Right atrium auricular region (tissue), 2 donors: ENCODE measurements around the gene VPS26B. TPM values are rescaled to one million over a fixed set of nuclear protein-coding genes. Genes with fewer than 3 reads are reported as not detected.
"Not testable (repeated sequence)": the region's sequence is repeated elsewhere in the genome, so short reads cannot be mapped to it uniquely, and the experiment has no call there.

Experiments
- DNase-seq: peaks from one replicate; pipeline ENCODE4 v3.0.0-alpha.2; 2019; ENCODE audit warnings: low spot score
- H3K27ac ChIP-seq, 2 donors: fragments of 200-600 bp; sonication (generic); 1 replicate in 1 of 2; 2 replicates in 1 of 2; pipeline ENCODE4 v1.5.1; 2016 to 2019
- H3K27me3 ChIP-seq, 2 donors: fragments of 200-600 bp; sonication (generic); one replicate each; pipeline versions ENCODE4 v1.5.1 to v1.6.0; 2017 to 2019
- H3K36me3 ChIP-seq: fragments of 200-600 bp; sonication (generic); one replicate; pipeline ENCODE4 v1.5.1; 2016
- H3K4me1 ChIP-seq, 2 donors: fragments of 200-600 bp; sonication (generic); one replicate each; pipeline versions ENCODE4 v1.5.1 to v1.6.0; 2017 to 2019
- H3K4me3 ChIP-seq, 2 donors: fragments of 200-600 bp; sonication (generic); 1 replicate in 1 of 2; 2 replicates in 1 of 2; pipeline ENCODE4 v1.5.1; 2017 to 2019; ENCODE audit warnings: mild to moderate bottlenecking in 1 of 2, moderate library complexity in 1 of 2
- H3K9me3 ChIP-seq, 2 donors: fragments of 200-600 bp; sonication (generic); one replicate each; pipeline ENCODE4 v1.5.1; 2019
- total RNA-seq, 2 donors: library from RNA; depleted of rRNA; stranded (reverse); fragments of >200 nt; gene quantifications; one replicate each; pipeline ENCODE4 v1.1.0, GENCODE V29; 2016
- TF ChIP-seq, protein P1 (sequence below), 2 donors: fragments of 200-600 bp; sonication (generic); IDR thresholded peaks; one replicate each; pipeline ENCODE4 v1.5.1; 2019; ENCODE audit warnings: antibody characterized with exemption in 2 of 2

VPS26B gene
- total RNA-seq, result 10 to 100 TPM; 24.9 to 25.1 TPM

DNA sequence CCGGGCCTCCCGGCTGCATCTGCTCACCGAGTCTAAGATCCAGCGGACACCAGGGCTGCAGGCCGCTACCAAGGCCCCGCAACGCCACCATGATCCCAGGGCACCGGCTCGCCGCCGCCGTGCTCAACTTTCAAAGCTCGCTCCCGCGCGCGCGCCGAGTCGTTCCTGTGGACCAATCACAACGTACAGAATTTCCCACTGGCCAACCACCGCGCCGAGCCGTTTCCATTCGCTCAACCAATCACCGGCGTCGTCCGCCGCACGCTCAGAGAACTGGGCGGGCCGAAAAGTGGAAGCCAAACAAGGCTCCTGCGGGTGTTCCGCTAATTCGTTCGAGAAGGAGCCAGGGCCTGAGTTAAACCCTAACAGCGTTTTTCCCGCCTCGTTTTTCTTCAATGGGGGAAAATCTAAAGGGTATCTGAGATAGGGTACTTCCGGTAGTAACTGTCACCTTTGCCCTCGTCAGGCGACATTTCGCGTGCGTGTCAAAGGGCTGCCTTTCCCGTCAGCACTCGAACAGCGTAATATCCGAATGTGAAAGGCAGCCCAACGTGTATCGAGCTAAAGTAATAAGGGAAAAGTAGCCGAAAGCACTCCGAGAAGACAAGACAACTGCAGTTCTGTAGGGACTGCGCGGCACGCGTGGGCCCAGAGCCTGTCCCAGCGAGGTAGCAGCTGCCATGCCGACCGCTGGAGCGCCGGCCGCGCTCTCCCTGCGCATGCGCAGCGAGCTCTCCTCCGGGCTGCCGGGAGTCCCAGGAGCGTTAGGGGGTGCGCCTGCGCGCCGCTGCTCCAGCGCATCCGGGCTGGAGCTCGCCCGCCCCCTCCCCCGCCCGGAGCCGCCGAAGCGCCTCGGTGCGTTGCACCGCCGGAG, at the start of gene VPS26B, which contains the start of gene NCAPD3:
TSS of gene VPS26B (plus strand) at position 836 of the 874 bp plus-strand sequence. CDS start 452 bp downstream, outside the sequence.
TSS of gene NCAPD3 (minus strand) at position 132 of the 874 bp plus-strand sequence. CDS start at position 91, 41 bp downstream.
- H3K9me3 ChIP-seq, result no peaks in the 10 kb centered on the region

DNA sequence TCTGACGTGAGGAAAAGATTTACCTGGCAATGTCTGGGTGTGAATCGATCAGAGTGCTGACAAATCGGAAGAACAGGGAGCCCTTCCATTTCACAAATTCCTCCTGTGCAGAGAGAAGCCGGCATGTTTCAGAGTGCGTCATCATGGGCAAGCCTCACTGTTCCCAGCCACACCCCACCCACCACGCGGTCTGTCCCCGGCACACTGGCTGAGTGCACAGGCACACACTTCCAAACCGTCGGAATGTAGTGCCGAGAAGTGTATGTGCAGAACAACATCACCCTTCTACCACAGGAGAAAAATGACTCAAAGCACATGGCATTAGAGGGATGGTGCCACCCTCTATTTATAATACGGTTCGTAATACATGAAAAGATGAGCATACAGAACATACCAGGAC, 48.2 kb upstream of the VPS26B start:
- Histone ChIP-seq H3K9me3 (no peaks in the 10 kb centered on the region), H3K4me1 (no peaks in the 10 kb centered on the region), H3K36me3 (peaks cover 24% of the 10 kb centered on the region), H3K27ac (no peak overlapping the region), H3K27me3 (no peaks in the 10 kb centered on the region), H3K4me3 (no peak overlapping the region)
- no peak for DNase-seq
- TF ChIP-seq, protein P1, sequence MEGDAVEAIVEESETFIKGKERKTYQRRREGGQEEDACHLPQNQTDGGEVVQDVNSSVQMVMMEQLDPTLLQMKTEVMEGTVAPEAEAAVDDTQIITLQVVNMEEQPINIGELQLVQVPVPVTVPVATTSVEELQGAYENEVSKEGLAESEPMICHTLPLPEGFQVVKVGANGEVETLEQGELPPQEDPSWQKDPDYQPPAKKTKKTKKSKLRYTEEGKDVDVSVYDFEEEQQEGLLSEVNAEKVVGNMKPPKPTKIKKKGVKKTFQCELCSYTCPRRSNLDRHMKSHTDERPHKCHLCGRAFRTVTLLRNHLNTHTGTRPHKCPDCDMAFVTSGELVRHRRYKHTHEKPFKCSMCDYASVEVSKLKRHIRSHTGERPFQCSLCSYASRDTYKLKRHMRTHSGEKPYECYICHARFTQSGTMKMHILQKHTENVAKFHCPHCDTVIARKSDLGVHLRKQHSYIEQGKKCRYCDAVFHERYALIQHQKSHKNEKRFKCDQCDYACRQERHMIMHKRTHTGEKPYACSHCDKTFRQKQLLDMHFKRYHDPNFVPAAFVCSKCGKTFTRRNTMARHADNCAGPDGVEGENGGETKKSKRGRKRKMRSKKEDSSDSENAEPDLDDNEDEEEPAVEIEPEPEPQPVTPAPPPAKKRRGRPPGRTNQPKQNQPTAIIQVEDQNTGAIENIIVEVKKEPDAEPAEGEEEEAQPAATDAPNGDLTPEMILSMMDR (IDR thresholded peaks at IDR 0.05), result no peak

More for the DNA sequence above, at the start of gene VPS26B, which contains the start of gene NCAPD3:
- DNase-seq, result peak; percentile 98
- Histone ChIP-seq H3K27ac (peak within 1 kb of the TSS; percentile 94 to 96), H3K36me3 (peaks cover 5% of the 10 kb centered on the region), H3K4me3 (peak within 1 kb of the TSS; percentile 88 to 89), H3K4me1 (peaks cover 0 to 41% of the 10 kb centered on the region in 2 donors), H3K27me3 (no peaks in the 10 kb centered on the region)
- TF ChIP-seq, protein P1 (IDR thresholded peaks at IDR 0.05), result peak in 1 of 2 donors; percentile 21

DNA sequence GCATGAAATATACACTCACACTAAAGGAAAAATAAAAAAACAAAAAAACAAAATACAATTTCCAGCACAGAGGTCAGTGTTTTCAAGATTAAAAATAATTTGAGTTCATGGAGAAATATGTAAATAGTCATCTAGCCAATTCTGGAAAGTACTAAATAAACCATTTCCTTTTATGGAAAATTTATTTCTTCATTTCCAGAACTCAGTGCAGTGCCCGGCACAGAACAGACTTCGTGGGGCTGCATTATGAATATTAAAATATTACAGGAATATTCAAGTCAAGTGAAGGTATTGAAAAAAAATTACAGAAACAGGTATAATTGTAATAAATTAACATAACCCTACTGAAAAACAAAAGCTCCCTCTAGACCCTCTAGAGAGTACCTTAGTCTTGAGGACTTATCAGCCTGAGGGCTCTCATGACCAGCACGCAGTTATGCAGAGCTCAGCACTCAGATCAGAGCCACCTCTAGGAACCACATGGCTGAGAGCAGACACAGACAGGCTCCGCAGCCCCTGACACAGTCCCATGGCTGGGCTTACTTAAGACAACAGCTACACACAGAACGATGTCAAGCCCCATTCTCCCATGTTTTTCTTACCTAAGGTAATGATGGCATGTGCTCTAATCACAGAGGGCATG, 46.3 kb upstream of the VPS26B start:
- DNase-seq, result no peak
- H3K27ac ChIP-seq, result no peak overlapping the region
- H3K9me3 ChIP-seq, result no peaks in the 10 kb centered on the region
- TF ChIP-seq, protein P1 (IDR thresholded peaks at IDR 0.05), result no peak
- no peaks in the 10 kb centered on the region for H3K4me1 ChIP-seq
- no peak overlapping the region for H3K4me3 ChIP-seq
- H3K36me3 ChIP-seq, result peaks cover 24% of the 10 kb centered on the region
- H3K27me3 ChIP-seq, result no peaks in the 10 kb centered on the region

DNA sequence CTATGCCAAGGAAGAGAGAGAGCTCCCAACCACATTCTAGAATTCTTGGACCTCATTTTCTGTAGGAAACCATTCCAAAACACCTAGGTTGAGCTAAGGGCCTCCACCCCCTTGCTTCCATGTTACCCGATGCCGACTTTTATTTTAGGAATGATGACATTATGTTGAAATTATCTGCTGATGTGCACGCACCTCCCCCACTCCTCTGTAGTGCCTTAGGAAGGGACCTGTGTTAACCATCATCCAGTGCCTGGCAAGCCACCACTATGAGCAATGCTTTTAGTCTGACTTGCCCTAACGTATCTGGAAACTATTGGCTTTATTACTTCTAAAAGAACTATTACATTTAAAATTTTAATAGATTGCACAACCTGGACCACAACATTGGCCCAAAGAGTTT, 42.8 kb upstream of the VPS26B start:
- TF ChIP-seq, protein P1 (IDR thresholded peaks at IDR 0.05), result no peak
- Histone ChIP-seq H3K27ac (no peak overlapping the region), H3K4me1 (no peaks in the 10 kb centered on the region), H3K4me3 (no peak overlapping the region), H3K36me3 (peaks cover 22% of the 10 kb centered on the region), H3K27me3 (no peaks in the 10 kb centered on the region), H3K9me3 (no peaks in the 10 kb centered on the region)
- DNase-seq, result no peak

DNA sequence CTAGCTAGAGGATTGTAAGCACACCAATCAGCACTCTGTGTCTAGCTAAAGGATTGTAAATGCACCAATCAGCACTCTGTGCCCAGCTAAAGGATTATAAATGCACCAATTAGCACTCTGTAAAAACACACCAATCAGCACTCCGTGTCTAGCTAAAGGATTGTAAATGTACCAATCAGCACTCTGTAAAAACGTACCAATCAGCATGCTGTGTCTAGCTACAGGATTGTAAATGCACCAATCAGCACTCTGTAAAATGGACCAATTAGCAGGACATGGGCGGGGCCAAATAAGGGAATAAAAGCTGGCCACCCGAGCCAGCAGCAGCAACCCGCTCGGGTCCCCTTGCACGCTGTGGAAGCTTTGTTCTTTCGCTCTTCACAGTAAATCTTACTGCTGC, 36.4 kb upstream of the VPS26B start:
- not testable (repeated sequence) for H3K4me3 ChIP-seq, H3K27me3 ChIP-seq, H3K4me1 ChIP-seq, H3K27ac ChIP-seq, DNase-seq, H3K9me3 ChIP-seq
- H3K36me3 ChIP-seq, result peaks cover 46% of the 10 kb centered on the region

DNA sequence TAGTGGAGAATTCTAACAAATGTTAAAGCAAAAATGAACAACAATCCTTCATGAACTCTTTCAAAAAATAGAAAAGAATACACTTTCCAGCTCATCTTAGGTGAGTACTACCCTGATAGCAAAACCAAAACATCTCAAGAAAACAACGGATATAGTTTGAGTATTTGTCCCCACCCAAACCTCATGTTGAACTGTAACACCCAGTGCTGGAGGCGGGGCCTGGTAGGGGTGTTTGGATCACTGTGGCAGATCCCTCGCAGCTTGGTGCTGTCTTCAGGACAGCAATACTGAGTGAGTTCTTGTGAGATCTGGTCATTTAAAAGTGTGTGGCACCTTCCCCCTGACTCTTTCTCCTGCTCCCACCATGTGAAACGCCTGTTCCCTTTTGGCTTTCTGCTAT, 27.7 kb upstream of the VPS26B start:
- no peaks in the 10 kb centered on the region for H3K4me1 ChIP-seq
- no peaks in the 10 kb centered on the region for H3K9me3 ChIP-seq
- no peak overlapping the region for H3K4me3 ChIP-seq
- H3K27me3 ChIP-seq, result no peaks in the 10 kb centered on the region
- no peak overlapping the region for H3K27ac ChIP-seq
- TF ChIP-seq, protein P1 (IDR thresholded peaks at IDR 0.05), result no peak
- H3K36me3 ChIP-seq, result peaks cover 17% of the 10 kb centered on the region
- DNase-seq, result no peak
